ENCODE data around the gene RDH5. TPM values are rescaled to one million over a fixed set of nuclear protein-coding genes. Genes with fewer than 3 reads are reported as not detected.
A peak's percentile ranks its signal among the peaks of the same experiment; 100 is the strongest.

The RDH5 gene
- total RNA-seq, 1 experiment from 2014 or later, result 5.1 TPM

DNA sequence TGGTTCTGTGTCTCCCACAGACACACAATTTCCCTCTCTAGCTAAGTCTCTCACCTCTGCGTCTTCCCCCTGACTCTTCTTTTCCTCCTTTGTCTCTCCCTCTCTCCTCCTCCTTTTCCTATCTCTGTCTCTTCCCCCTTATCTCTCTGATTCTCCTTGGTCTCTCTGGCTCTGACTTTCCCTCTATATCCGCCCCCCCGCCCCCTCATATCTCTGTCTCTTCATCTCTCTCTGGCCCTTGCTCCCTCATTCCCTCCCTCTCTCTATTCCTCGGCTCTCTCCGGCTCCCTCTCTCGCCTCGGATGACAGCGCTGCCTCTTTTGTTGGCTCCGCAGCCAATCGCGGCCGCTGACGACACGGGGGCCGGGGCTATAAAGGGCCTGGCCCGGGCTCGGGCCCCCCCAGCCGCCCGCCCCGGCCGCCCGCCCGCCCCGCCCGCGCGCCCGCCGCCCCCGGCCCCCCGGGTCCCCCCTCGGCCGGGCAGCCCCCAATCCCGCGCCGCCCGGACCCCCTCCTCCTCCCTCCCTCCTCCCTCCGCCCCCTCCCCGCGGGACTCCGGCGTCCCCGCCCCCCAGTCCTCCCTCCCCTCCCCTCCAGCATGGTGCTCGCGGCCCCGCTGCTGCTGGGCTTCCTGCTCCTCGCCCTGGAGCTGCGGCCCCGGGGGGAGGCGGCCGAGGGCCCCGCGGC, 22.7 kb downstream of the RDH5 start, which contains the start of gene GDF11:
Gene GDF11 (plus strand): TSS at position 404 of the 687 bp plus-strand sequence. CDS start 195 bp downstream, at position 599.
- Histone ChIP-seq H3K4me1 (ENCODE audit: insufficient read depth, low read length) (peaks cover 20% of the 10 kb centered on the region), H3K27ac (ENCODE audit: low read length) (no peak within 1 kb of the TSS), H3K4me3 (ENCODE audit: low read length) (peak within 1 kb of the TSS; percentile 87), H3F3A (ENCODE audit: low read length, unreplicated experiment) (no peaks in the 10 kb centered on the region), H3K27me3 (ENCODE audit: low read length) (no peaks in the 10 kb centered on the region), H3K79me2 (ENCODE audit: low read length) (no peaks in the 10 kb centered on the region), H3K4me2 (ENCODE audit: low read length) (peak within 1 kb of the TSS; percentile 100), H3K36me3 (ENCODE audit: low read depth, low read length) (no peaks in the 10 kb centered on the region), H3K9me2 (replicated peaks; ENCODE audit: low read length) (no peaks in the 10 kb centered on the region), H3K9me3 (ENCODE audit: low read length) (no peaks in the 10 kb centered on the region), H2AFZ (ENCODE audit: low read length) (peak within 1 kb of the TSS; percentile 95), H4K20me1 (ENCODE audit: low read length) (no peaks in the 10 kb centered on the region), H3K9ac (ENCODE audit: low read length) (peak within 1 kb of the TSS; percentile 41; the same call in 1 of the 2 replicates)
- DNase-seq, result peak; percentile 80
- BruUV-seq (replicated peaks), result no TSS peak
- ChIA-PET POLR2A (ENCODE audit: unreplicated experiment) (interaction anchor here (0.5 kb wide), 1 partner anchor 361 kb away, joined by 5 read pairs; the partner anchor contains the start of gene PA2G4), CTCF (no interaction called here)
- ATAC-seq, result peak; percentile 73
- TF ChIP-seq EZH2phosphoT487 (IDR thresholded peaks at IDR 0.05; ENCODE audit: borderline replicate concordance, low read length) (no peak), EZH2 (IDR thresholded peaks at IDR 0.05; ENCODE audit: low read length, unreplicated experiment) (no peak), CTCF (conservative IDR thresholded peaks at IDR 0.05; ENCODE audit: low read depth, low read length) (no peak)
- intact Hi-C loops (cut with micrococcal nuclease), result loop anchor here (5.0 kb wide), 1 partner anchor 74 kb away; the partner anchor contains the start of genes ORMDL2 and SARNP

DNA sequence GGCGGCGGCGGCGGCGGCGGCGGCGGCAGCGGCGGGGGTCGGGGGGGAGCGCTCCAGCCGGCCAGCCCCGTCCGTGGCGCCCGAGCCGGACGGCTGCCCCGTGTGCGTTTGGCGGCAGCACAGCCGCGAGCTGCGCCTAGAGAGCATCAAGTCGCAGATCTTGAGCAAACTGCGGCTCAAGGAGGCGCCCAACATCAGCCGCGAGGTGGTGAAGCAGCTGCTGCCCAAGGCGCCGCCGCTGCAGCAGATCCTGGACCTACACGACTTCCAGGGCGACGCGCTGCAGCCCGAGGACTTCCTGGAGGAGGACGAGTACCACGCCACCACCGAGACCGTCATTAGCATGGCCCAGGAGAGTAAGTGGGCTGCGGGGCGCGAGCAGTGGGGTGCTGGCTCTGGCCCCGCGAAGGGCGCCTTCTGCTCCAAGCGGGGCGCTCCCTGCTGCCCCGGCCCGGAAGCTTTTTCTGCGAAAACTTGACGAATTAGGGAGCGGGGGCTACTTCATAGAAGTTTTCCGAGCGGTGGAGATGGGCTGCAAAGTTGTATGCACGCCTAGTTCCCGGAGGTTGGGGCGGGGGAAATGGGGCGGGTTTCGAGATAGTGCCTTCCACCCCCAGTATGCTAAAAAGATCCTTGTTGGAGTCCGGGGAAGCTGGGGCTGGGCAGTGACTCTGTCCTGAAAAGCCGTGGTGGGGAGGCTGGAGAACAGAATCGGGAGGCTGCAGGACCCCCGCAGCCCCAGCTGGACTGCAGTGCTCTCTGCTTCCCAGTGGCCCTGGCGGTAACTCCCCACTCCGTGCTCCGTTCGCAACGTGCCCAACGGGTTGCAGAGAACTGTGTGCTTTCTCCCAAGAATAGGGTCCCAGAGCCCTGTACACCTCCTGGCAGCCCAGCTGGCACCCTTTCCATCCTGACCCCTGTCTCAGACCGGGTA, 23.5 kb downstream of the RDH5 start:
- Histone ChIP-seq H3K79me2 (ENCODE audit: low read length) (no peaks in the 10 kb centered on the region), H3K27me3 (ENCODE audit: low read length) (no peaks in the 10 kb centered on the region), H3F3A (ENCODE audit: low read length, unreplicated experiment) (no peaks in the 10 kb centered on the region), H3K27ac (ENCODE audit: low read length) (no peak overlapping the region), H3K9me2 (replicated peaks; ENCODE audit: low read length) (no peaks in the 10 kb centered on the region), H3K4me1 (ENCODE audit: insufficient read depth, low read length) (peaks cover 13% of the 10 kb centered on the region; the same call in 1 of the 2 replicates), H3K9ac (ENCODE audit: low read length) (peak overlapping the region; percentile 41; the same call in 1 of the 2 replicates), H2AFZ (ENCODE audit: low read length) (peak overlapping the region; percentile 95), H3K36me3 (ENCODE audit: low read depth, low read length) (no peaks in the 10 kb centered on the region), H3K4me3 (ENCODE audit: low read length) (peak overlapping the region; percentile 87), H3K4me2 (ENCODE audit: low read length) (peak overlapping the region; percentile 100), H4K20me1 (ENCODE audit: low read length) (no peaks in the 10 kb centered on the region), H3K9me3 (ENCODE audit: low read length) (no peaks in the 10 kb centered on the region)
- no peak for TF ChIP-seq EZH2phosphoT487 (IDR thresholded peaks at IDR 0.05; ENCODE audit: borderline replicate concordance, low read length)
- no peak; the same call in 1 of the 2 replicates for TF ChIP-seq CTCF (conservative IDR thresholded peaks at IDR 0.05; ENCODE audit: low read depth, low read length)
- TF ChIP-seq EZH2 (IDR thresholded peaks at IDR 0.05; ENCODE audit: low read length, unreplicated experiment), result no peak
- ChIA-PET POLR2A (ENCODE audit: unreplicated experiment) (interaction anchor here (0.5 to 0.6 kb wide), 3 partner anchors 13 to 361 kb away, joined by 4 to 5 read pairs (median 5); partner anchors contain the start of gene PA2G4), CTCF (interaction anchor here (0.6 kb wide), 1 partner anchor 172 kb away, joined by 3 read pairs; no protein-coding TSS in a partner anchor)
- DNase-seq, result peak; percentile 67
- ATAC-seq, result peak; percentile 66
- intact Hi-C loops (cut with micrococcal nuclease), result loop anchor here (5.0 kb wide), 1 partner anchor 74 kb away; the partner anchor contains the start of genes ORMDL2 and SARNP
- TSS peak; percentile 56 for BruUV-seq (replicated peaks)

Measured in PC-3 (cell line).